ENCODE results near the gene YBX2. TPM values are rescaled to one million over a fixed set of nuclear protein-coding genes. Genes with fewer than 3 reads are reported as not detected.
"Not testable (repeated sequence)": the region's sequence is repeated elsewhere in the genome, so short reads cannot be mapped to it uniquely, and the experiment has no call there.

The YBX2 gene
- polyA plus RNA-seq, 5 donors = 1.2 to 2.4 (median 1.4) TPM

GRCh38 chr17:7248796-7249195 lies 45.6 kb downstream of the YBX2 start:
- no peak for DNase-seq

GRCh38 chr17:7246779-7247178 lies 47.7 kb downstream of the YBX2 start:
- no peak for DNase-seq

- DNase-seq = not testable (repeated sequence)
These were observed 50.6 kb downstream of the YBX2 start for GRCh38 chr17:7243838-7244237.

- DNase-seq = no peak
These were observed 51.0 kb downstream of the YBX2 start for GRCh38 chr17:7243453-7243729.

- peak; percentile 95 to 97 for DNase-seq
These were observed 51.6 kb downstream of the YBX2 start for GRCh38 chr17:7242717-7243452.

- DNase-seq = peak; percentile 97 to 98
These were observed 52.4 kb downstream of the YBX2 start, which contains the start of gene GABARAP for GRCh38 chr17:7241783-7242716. Gene GABARAP, minus strand, starts transcription at chr17:7242449. Its CDS starts 119 bp downstream, at chr17:7242330.

GRCh38 chr17:7241090-7241733 lies 53.2 kb downstream of the YBX2 start:
- no peak for DNase-seq

GRCh38 chr17:7240375-7240774 lies 54.1 kb downstream of the YBX2 start:
- DNase-seq = no peak

GRCh38 chr17:7239091-7240027 lies 55.1 kb downstream of the YBX2 start, which contains the start of gene PHF23:
Gene PHF23, minus strand, starts transcription at chr17:7239457. Its CDS starts 178 bp downstream, at chr17:7239279.
- peak; percentile 99 to 100 for DNase-seq

GRCh38 chr17:7238420-7239090 lies 55.9 kb downstream of the YBX2 start:
- DNase-seq = no peak

Other genes with a start within 250 kb of the YBX2 start
- gene CLEC10A, start 214.4 kb downstream of the YBX2 start, polyA plus RNA-seq (ENCODE audit: insufficient read depth in 1 of 5, insufficient read length in 5 of 5, low replicate concordance in 1 of 5) = 1 to 10 TPM; 2.1 to 4.8 (median 3.5) TPM
- 1 to 10 TPM in 1 of 5 donors, under 1 TPM in 4; 0.31 to 2.1 (median 0.72) TPM for gene ASGR2, start 179.8 kb downstream of the YBX2 start, polyA plus RNA-seq (ENCODE audit: insufficient read depth in 1 of 5, insufficient read length in 5 of 5, low replicate concordance in 1 of 5)
- gene ASGR1, start 115.3 kb downstream of the YBX2 start, polyA plus RNA-seq (ENCODE audit: insufficient read depth in 1 of 5, insufficient read length in 5 of 5, low replicate concordance in 1 of 5) = 10 to 100 TPM in 3 of 5 donors, 1 to 10 TPM in 2; 7.2 to 11.9 (median 10.4) TPM
- 10 to 100 TPM; 33.6 to 62.3 (median 45.4) TPM for gene DLG4, start 74.8 kb downstream of the YBX2 start, polyA plus RNA-seq (ENCODE audit: insufficient read depth in 1 of 5, insufficient read length in 5 of 5, low replicate concordance in 1 of 5)
- gene ACADVL, start 74.7 kb downstream of the YBX2 start, polyA plus RNA-seq (ENCODE audit: insufficient read depth in 1 of 5, insufficient read length in 5 of 5, low replicate concordance in 1 of 5) = 100 to 1,000 TPM; 289 to 380 (median 360) TPM
- gene DVL2, start 60.1 kb downstream of the YBX2 start, polyA plus RNA-seq (ENCODE audit: insufficient read depth in 1 of 5, insufficient read length in 5 of 5, low replicate concordance in 1 of 5) = 10 to 100 TPM; 42.5 to 62.9 (median 56.0) TPM
- 10 to 100 TPM; 32.7 to 58.8 (median 46.7) TPM for gene PHF23, start 55.2 kb downstream of the YBX2 start, polyA plus RNA-seq (ENCODE audit: insufficient read depth in 1 of 5, insufficient read length in 5 of 5, low replicate concordance in 1 of 5)
- gene GABARAP, start 52.2 kb downstream of the YBX2 start, polyA plus RNA-seq (ENCODE audit: insufficient read depth in 1 of 5, insufficient read length in 5 of 5, low replicate concordance in 1 of 5) = 100 to 1,000 TPM; 375 to 529 (median 415) TPM
- gene CTDNEP1, start 42.9 kb downstream of the YBX2 start, polyA plus RNA-seq (ENCODE audit: insufficient read depth in 1 of 5, insufficient read length in 5 of 5, low replicate concordance in 1 of 5) = 100 to 1,000 TPM; 128 to 156 (median 146) TPM
- 10 to 100 TPM; 36.6 to 49.7 (median 40.6) TPM for gene ELP5, start 42.4 kb downstream of the YBX2 start, polyA plus RNA-seq (ENCODE audit: insufficient read depth in 1 of 5, insufficient read length in 5 of 5, low replicate concordance in 1 of 5)
- 10 to 100 TPM; 22.3 to 35.1 (median 33.6) TPM for gene CLDN7, start 32.2 kb downstream of the YBX2 start, polyA plus RNA-seq (ENCODE audit: insufficient read depth in 1 of 5, insufficient read length in 5 of 5, low replicate concordance in 1 of 5)
- gene SLC2A4, start 12.9 kb downstream of the YBX2 start, polyA plus RNA-seq (ENCODE audit: insufficient read depth in 1 of 5, insufficient read length in 5 of 5, low replicate concordance in 1 of 5) = 1 to 10 TPM in 4 of 5 donors, under 1 TPM in 1; 0.80 to 2.7 (median 1.2) TPM
- gene EIF5A, start 13.0 kb upstream of the YBX2 start, polyA plus RNA-seq (ENCODE audit: insufficient read depth in 1 of 5, insufficient read length in 5 of 5, low replicate concordance in 1 of 5) = 100 to 1,000 TPM; 224 to 373 (median 229) TPM
- 10 to 100 TPM; 65.7 to 91.2 (median 81.3) TPM for gene GPS2, start 20.7 kb upstream of the YBX2 start, polyA plus RNA-seq (ENCODE audit: insufficient read depth in 1 of 5, insufficient read length in 5 of 5, low replicate concordance in 1 of 5)
- 10 to 100 TPM; 19.7 to 31.2 (median 28.1) TPM for gene NEURL4, start 34.7 kb upstream of the YBX2 start, polyA plus RNA-seq (ENCODE audit: insufficient read depth in 1 of 5, insufficient read length in 5 of 5, low replicate concordance in 1 of 5)
- 1 to 10 TPM; 5.5 to 9.9 (median 7.5) TPM for gene ACAP1, start 41.9 kb upstream of the YBX2 start, polyA plus RNA-seq (ENCODE audit: insufficient read depth in 1 of 5, insufficient read length in 5 of 5, low replicate concordance in 1 of 5)
- gene KCTD11, start 57.5 kb upstream of the YBX2 start, polyA plus RNA-seq (ENCODE audit: insufficient read depth in 1 of 5, insufficient read length in 5 of 5, low replicate concordance in 1 of 5) = 10 to 100 TPM in 3 of 5 donors, 1 to 10 TPM in 2; 9.6 to 13.9 (median 10.3) TPM
- gene TMEM95, start 60.5 kb upstream of the YBX2 start, polyA plus RNA-seq (ENCODE audit: insufficient read depth in 1 of 5, insufficient read length in 5 of 5, low replicate concordance in 1 of 5) = not detected
- 1 to 10 TPM; 5.1 to 6.8 (median 6.7) TPM for gene TNK1, start 86.5 kb upstream of the YBX2 start, polyA plus RNA-seq (ENCODE audit: insufficient read depth in 1 of 5, insufficient read length in 5 of 5, low replicate concordance in 1 of 5)
- gene PLSCR3, start 99.9 kb upstream of the YBX2 start, polyA plus RNA-seq (ENCODE audit: insufficient read depth in 1 of 5, insufficient read length in 5 of 5, low replicate concordance in 1 of 5) = 10 to 100 TPM; 39.3 to 74.6 (median 57.6) TPM
- 10 to 100 TPM; 67.5 to 86.1 (median 74.5) TPM for gene TMEM256, start 109.5 kb upstream of the YBX2 start, polyA plus RNA-seq (ENCODE audit: insufficient read depth in 1 of 5, insufficient read length in 5 of 5, low replicate concordance in 1 of 5)
- 10 to 100 TPM; 22.6 to 36.3 (median 31.7) TPM for gene NLGN2, start 113.2 kb upstream of the YBX2 start, polyA plus RNA-seq (ENCODE audit: insufficient read depth in 1 of 5, insufficient read length in 5 of 5, low replicate concordance in 1 of 5)
- gene SPEM1, start 125.7 kb upstream of the YBX2 start, polyA plus RNA-seq (ENCODE audit: insufficient read depth in 1 of 5, insufficient read length in 5 of 5, low replicate concordance in 1 of 5) = not detected
- gene SPEM2, start 131.0 kb upstream of the YBX2 start, polyA plus RNA-seq (ENCODE audit: insufficient read depth in 1 of 5, insufficient read length in 5 of 5, low replicate concordance in 1 of 5) = not detected
- gene SPEM3, start 134.2 kb upstream of the YBX2 start, polyA plus RNA-seq (ENCODE audit: insufficient read depth in 1 of 5, insufficient read length in 5 of 5, low replicate concordance in 1 of 5) = not detected
- 1 to 10 TPM; 2.1 to 3.2 (median 2.4) TPM for gene TMEM102, start 140.8 kb upstream of the YBX2 start, polyA plus RNA-seq (ENCODE audit: insufficient read depth in 1 of 5, insufficient read length in 5 of 5, low replicate concordance in 1 of 5)
- gene FGF11, start 144.9 kb upstream of the YBX2 start, polyA plus RNA-seq (ENCODE audit: insufficient read depth in 1 of 5, insufficient read length in 5 of 5, low replicate concordance in 1 of 5) = 1 to 10 TPM; 1.4 to 2.5 (median 1.9) TPM
- 10 to 100 TPM in 3 of 5 donors, 1 to 10 TPM in 2; 9.0 to 14.8 (median 10.5) TPM for gene CHRNB1, start 150.4 kb upstream of the YBX2 start, polyA plus RNA-seq (ENCODE audit: insufficient read depth in 1 of 5, insufficient read length in 5 of 5, low replicate concordance in 1 of 5)
- 10 to 100 TPM; 36.6 to 52.9 (median 43.8) TPM for gene ZBTB4, start 185.0 kb upstream of the YBX2 start, polyA plus RNA-seq (ENCODE audit: insufficient read depth in 1 of 5, insufficient read length in 5 of 5, low replicate concordance in 1 of 5)
- gene SLC35G6, start 186.8 kb upstream of the YBX2 start, polyA plus RNA-seq (ENCODE audit: insufficient read depth in 1 of 5, insufficient read length in 5 of 5, low replicate concordance in 1 of 5) = under 1 TPM; 0.15 to 0.40 (median 0.35) TPM
- gene POLR2A, start 189.7 kb upstream of the YBX2 start, polyA plus RNA-seq (ENCODE audit: insufficient read depth in 1 of 5, insufficient read length in 5 of 5, low replicate concordance in 1 of 5) = 100 to 1,000 TPM in 1 of 5 donors, 10 to 100 TPM in 4; 79.6 to 127 (median 89.6) TPM

Data from right lung (tissue), 5 donors.